K562 (cell line): ENCODE data around the gene RERE. TPM values are rescaled to one million over a fixed set of nuclear protein-coding genes. Genes with fewer than 3 reads are reported as not detected.
A peak's percentile ranks its signal among the peaks of the same experiment; 100 is the strongest.

Source experiments
- ATAC-seq: fragments of 200-7000 bp; cut with Tn5 transposase; 3 replicates; pipeline ENCODE4 v1.9.1; 2020; ENCODE audit warnings: moderate library complexity
- BruUV-seq: library from RNA; stranded (reverse); fragments of 400-500 nt; replicated peaks from 2 replicates; lab custom pipeline; 2021; lab: Mats Ljungman, UMichigan
- CTCF ChIA-PET: fragments of 300-600 bp; formaldehyde crosslinking; extraction: SDS; loops from one replicate; lab custom pipeline; 2021; ENCODE audit warnings: low intra/inter-chr PET ratio; lab: Yijun Ruan, JAX
- POLR2A ChIA-PET: fragments of 300-600, 350-650 bp; sonication (Branson Sonifier 250); formaldehyde crosslinking; extraction: SDS; loops from one replicate; lab custom pipeline; 2021; ENCODE audit warnings: antibody characterized with exemption, inconsistent platforms; lab: Yijun Ruan, JAX
- DNase-seq, 4 experiments: peaks; one replicate each; pipeline versions ENCODE4 v3.0.0 to v3.0.0-alpha.2; 2011 to 2018; ENCODE audit warnings: low spot score in 3 of 4, mixed read lengths in 3 of 4; ENCODE audit errors: extremely low read depth in 1 of 4
- FAIRE-seq: peaks from 2 replicates; lab custom pipeline; 2011; peaks lifted over from hg19 to GRCh38; lab: Jason Lieb, UNC
- H2AFZ ChIP-seq: 2 replicates; pipeline ENCODE4 v1.6.0; 2011; ENCODE audit warnings: low read depth, low read length, control low read depth, inconsistent platforms
- H3K27ac ChIP-seq: fragments of 200-600 bp; 3 replicates; pipeline ENCODE4 v1.8.0; 2011; ENCODE audit warnings: low read depth, mild to moderate bottlenecking, control low read depth, inconsistent platforms, low read length, moderate library complexity, mixed read lengths; ENCODE audit errors: extremely low read depth
- H3K27me3 ChIP-seq, 2 experiments: fragments of 300-600 bp in 1 of 2; 2 replicates in 1 of 2; 3 replicates in 1 of 2; pipeline versions ENCODE4 v1.6.0 to v1.8.0; 2011; ENCODE audit warnings: inconsistent platforms in 2 of 2, low read length in 2 of 2, mild to moderate bottlenecking in 1 of 2, mixed read lengths in 1 of 2, moderate library complexity in 1 of 2; ENCODE audit not compliant: control insufficient read depth in 2 of 2, insufficient read depth in 2 of 2
- H3K36me3 ChIP-seq: fragments of 300-600 bp; 3 replicates; pipeline ENCODE4 v1.8.0; 2011; ENCODE audit warnings: mild to moderate bottlenecking, low read length, inconsistent platforms; ENCODE audit not compliant: control insufficient read depth, insufficient read depth
- H3K4me1 ChIP-seq, 2 experiments: fragments of 200-600 bp in 1 of 2; replicated peaks in 1 of 2; 2 replicates in 1 of 2; 3 replicates in 1 of 2; pipeline versions ENCODE4 v1.5.1 to v1.8.0; 2011; ENCODE audit warnings: inconsistent platforms in 2 of 2, low read length in 2 of 2, mild to moderate bottlenecking in 1 of 2, mixed read lengths in 1 of 2, moderate library complexity in 1 of 2; ENCODE audit not compliant: control insufficient read depth in 2 of 2, insufficient read depth in 2 of 2
- H3K4me2 ChIP-seq: 2 replicates; pipeline ENCODE4 v1.6.1; 2011; ENCODE audit warnings: low read length, control low read depth, inconsistent platforms, mixed read lengths; ENCODE audit not compliant: insufficient read depth
- H3K4me3 ChIP-seq: fragments of 200-600 bp; sonication (generic), shearing (Covaris generic); 2 replicates; pipeline ENCODE4 v1.5.1; 2016; ENCODE audit warnings: control low read depth, inconsistent platforms
- H3K79me2 ChIP-seq: fragments of 200-600 bp; 3 replicates; pipeline ENCODE4 v1.8.0; 2011; ENCODE audit warnings: low read length, inconsistent platforms; ENCODE audit not compliant: control insufficient read depth, insufficient read depth
- H3K9ac ChIP-seq, 2 experiments: 2 replicates each; pipeline versions ENCODE4 v1.6.0 to v1.6.1; 2011; ENCODE audit warnings: low read depth in 2 of 2, low read length in 2 of 2, control low read depth in 1 of 2, inconsistent platforms in 1 of 2, mild to moderate bottlenecking in 1 of 2, mixed read lengths in 1 of 2; ENCODE audit not compliant: insufficient read depth in 1 of 2
- H3K9me1 ChIP-seq: one replicate; pipeline ENCODE4 v1.6.0; 2011; ENCODE audit warnings: inconsistent platforms, mild to moderate bottlenecking, low read length, moderate library complexity; ENCODE audit not compliant: control insufficient read depth, insufficient read depth
- H3K9me3 ChIP-seq: replicated peaks from 2 replicates; pipeline ENCODE4 v1.5.1; 2011; ENCODE audit warnings: low read depth, low read length, inconsistent platforms; ENCODE audit not compliant: control insufficient read depth, insufficient read depth
- H4K20me1 ChIP-seq: replicated peaks from 2 replicates; pipeline ENCODE4 v1.6.1; 2011; ENCODE audit warnings: low read length, inconsistent platforms, mixed read lengths; ENCODE audit not compliant: control insufficient read depth, insufficient read depth
- ARID1B ChIP-seq: fragments of 450-650 bp; IDR thresholded peaks from 2 replicates; pipeline ENCODE4 v1.6.1; 2016; ENCODE audit warnings: antibody characterized with exemption, mild to moderate bottlenecking, inconsistent platforms
- FOXK1 ChIP-seq: sonication (generic); formaldehyde crosslinking; IDR thresholded peaks from 2 replicates; pipeline ENCODE4 v1.8.0; 2022; ENCODE audit warnings: missing genetic modification reagents, mild to moderate bottlenecking, borderline replicate concordance
- IFI16 ChIP-seq: fragments of 250-450 bp; sonication (Bioruptor Pico); IDR thresholded peaks from 2 replicates; pipeline ENCODE4 v2.1.2; 2022; ENCODE audit warnings: mild to moderate bottlenecking, inconsistent platforms
- RBM25 ChIP-seq: fragments of 200-400 bp; formaldehyde crosslinking; IDR thresholded peaks from 2 replicates; pipeline ENCODE4 v1.6.1; 2018; ENCODE audit warnings: low read length, low read depth, moderate library complexity; ENCODE audit not compliant: severe bottlenecking
- THAP12 ChIP-seq: fragments of 250-450 bp; sonication (Bioruptor Pico); IDR thresholded peaks from 2 replicates; pipeline ENCODE4 v1.9.0; 2021; ENCODE audit warnings: mild to moderate bottlenecking, inconsistent platforms
- ZNF589 ChIP-seq: fragments of 200-800 bp; sonication (Bioruptor generic); IDR thresholded peaks from 2 replicates; pipeline ENCODE4 v1.6.1; 2016; ENCODE audit warnings: low read depth, missing genetic modification characterization, missing compliant biosample characterization
- WGBS: fragments of 100-300 bp; shearing (Covaris generic); methylation state at CpG from one replicate; pipeline ENCODE4 v1.1.6; 2016; ENCODE audit warnings: low coverage, mixed read lengths; ENCODE audit not compliant: insufficient coverage; ENCODE audit errors: missing lambda C conversion rate; 5-methylcytosine and 5-hydroxymethylcytosine counted together
- in situ Hi-C: fragments of 300-500 bp; cut with MboI; formaldehyde crosslinking; loops from 4 replicates; pipeline ENCODE4 v1.15.0; 2018; ENCODE audit warnings: inconsistent platforms, mixed read lengths
- intact Hi-C: fragments of 100-400 bp; cut with micrococcal nuclease; formaldehyde crosslinking; loops from 2 replicates; pipeline ENCODE4 v1.14.2; 2022
- polyA plus RNA-seq, 8 experiments: library from polyadenylated mRNA; depleted of rRNA in 4 of 8; stranded (reverse) in 5 of 8; unstranded in 3 of 8; fragments of >200 nt; fragmentation: Nextera tagmentation in 2 of 8; fragmentation: Illumina TruSeq in 1 of 8; extraction: Ambion mirVana in 2 of 8; extraction: Trizol in 1 of 8; gene quantifications; 2 replicates each; pipeline versions ENCODE4 v1.2.1 to v1.2.3, GENCODE V29; 2011 to 2014; ENCODE audit warnings: inconsistent platforms in 1 of 8, missing spikeins in 1 of 8
- total RNA-seq, 7 experiments: library from RNA; depleted of rRNA in 6 of 7; stranded (reverse); fragments of >200 nt in 6 of 7; fragmentation: Illumina TruSeq in 2 of 7; extraction: Trizol in 2 of 7; gene quantifications; 2 replicates each; pipeline versions ENCODE4 v1.2.1 to v1.2.3, GENCODE V29; 2011 to 2021; ENCODE audit warnings: low replicate concordance in 1 of 7

The RERE gene
- total and polyA plus RNA-seq, 9 of the 15 experiments (the other 6 are each of a cell fraction or from before 2014, with no cell fraction given), result 3.0 to 51.5 (median 13.4) TPM

- Histone ChIP-seq H3K79me2 (no peaks in the 10 kb centered on the region; the same call in 2 of the 3 replicates), H2AFZ (no peak overlapping the region), H3K27me3 (no peaks in the 10 kb centered on the region), H3K9ac (no peak overlapping the region), H3K27ac (no peak overlapping the region), H3K9me3 (no peaks in the 10 kb centered on the region), H4K20me1 (0 out of 2 replicates have a peak, but pooled peaks cover 5% of the 10 kb centered on the region), H3K4me1 (peaks cover 0 to 8% of the 10 kb centered on the region in 2 experiments; a peak in 1 of 5 replicates), H3K4me2 (no peak overlapping the region), H3K4me3 (no peak overlapping the region), H3K36me3 (no peaks in the 10 kb centered on the region; the same call in 2 of the 3 replicates), H3K9me1 (no peaks in the 10 kb centered on the region)
- BruUV-seq, result no TSS peak
- ChIA-PET POLR2A (interaction anchor here (0.8 kb wide), 1 partner anchor 46 kb away, joined by 3 read pairs; no protein-coding TSS in a partner anchor), CTCF (no interaction called here)
- DNase-seq (no peak), ATAC-seq (no peak), FAIRE-seq (no peak)
- in situ Hi-C loops, result no loop called here
- intact Hi-C loops, result no loop called here
- TF ChIP-seq IFI16 (CRISPR knock-in tag) (no peak), RBM25 (peak; percentile 62)
- WGBS, result 75% methylated on average over 4 of the region's 4 CpGs
Observed at GRCh38 chr1:8456308-8456912, 361.0 kb downstream of the RERE start.

DNA sequence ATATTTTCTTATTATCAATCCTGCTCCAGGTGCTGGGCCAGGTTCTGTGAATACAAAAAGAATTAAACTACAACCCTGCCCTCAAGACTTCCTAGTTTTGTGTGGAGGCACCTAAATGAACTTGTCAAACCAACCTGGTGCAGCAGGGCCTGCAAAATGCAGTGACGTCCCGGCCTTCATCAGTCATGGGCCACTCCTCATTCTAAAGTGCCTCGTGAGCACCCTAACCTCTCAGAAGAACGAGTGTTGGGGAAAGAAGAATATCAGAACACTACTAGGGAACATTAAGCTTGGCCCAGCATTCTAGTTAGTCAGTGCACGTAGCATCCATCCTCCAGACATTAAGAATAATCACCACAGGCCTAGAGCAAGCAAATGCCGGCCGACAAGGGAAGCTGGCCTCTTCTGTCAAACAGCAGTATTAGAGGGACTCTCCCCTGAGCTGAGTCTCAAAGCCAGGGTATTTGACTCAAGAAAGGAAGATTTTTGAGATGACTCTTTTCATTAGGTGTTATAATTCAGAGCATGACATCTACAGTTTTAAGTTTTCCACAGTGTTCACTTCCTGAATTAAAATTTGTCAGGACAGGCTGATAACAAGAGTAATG is 361.6 kb downstream of the RERE start:
- Histone ChIP-seq H3K4me2 (no peak overlapping the region), H3K27ac (no peak overlapping the region), H3K27me3 (no peaks in the 10 kb centered on the region), H3K4me3 (no peak overlapping the region), H3K9me3 (no peaks in the 10 kb centered on the region), H3K9ac (no peak overlapping the region), H3K4me1 (peaks cover 0 to 8% of the 10 kb centered on the region in 2 experiments; a peak in 1 of 5 replicates), H4K20me1 (0 out of 2 replicates have a peak, but pooled peaks cover 5% of the 10 kb centered on the region), H3K9me1 (no peaks in the 10 kb centered on the region), H3K36me3 (no peaks in the 10 kb centered on the region; the same call in 2 of the 3 replicates), H2AFZ (no peak overlapping the region), H3K79me2 (no peaks in the 10 kb centered on the region; the same call in 2 of the 3 replicates)
- FAIRE-seq (no peak), ATAC-seq (no peak), DNase-seq (no peak)
- CTCF ChIA-PET, result no interaction called here
- intact Hi-C loops, result no loop called here
- no TSS peak for BruUV-seq
- WGBS, result 88% methylated on average over 7 of the region's 7 CpGs
- in situ Hi-C loops, result no loop called here
- POLR2A ChIA-PET, result interaction anchor here (0.8 to 1.2 kb wide), 2 partner anchors 12 to 46 kb away, joined by 3 to 4 read pairs; no protein-coding TSS in a partner anchor
- TF ChIP-seq THAP12 (no peak), ZNF589 (no peak), ARID1B (no peak), FOXK1 (CRISPR knock-in tag) (no peak)
